Measurements from ENCODE around the gene TGFB2. TPM values are rescaled to one million over a fixed set of nuclear protein-coding genes. Genes with fewer than 3 reads are reported as not detected.

Gene TGFB2
- total and polyA plus RNA-seq, 2 experiments from 2014 or later = 0.31 to 1.4 TPM

- DNase-seq (ENCODE audit: low spot score) (no peak), ATAC-seq (no peak)
- Histone ChIP-seq H3K36me3 (ENCODE audit: insufficient read depth) (no peaks in the 10 kb centered on the region; the same call in 1 of the 2 replicates), H3K4me3 (no peak overlapping the region), H2AFZ (no peak overlapping the region), H3K27ac (ENCODE audit: low read depth) (no peak overlapping the region), H3K79me2 (replicated peaks; ENCODE audit: insufficient read depth) (peaks cover 24% of the 10 kb centered on the region), H3K27me3 (ENCODE audit: insufficient read depth) (no peaks in the 10 kb centered on the region), H3K4me1 (ENCODE audit: insufficient read depth) (no peaks in the 10 kb centered on the region), H3K9me2 (ENCODE audit: insufficient read depth) (no peaks in the 10 kb centered on the region), H4K20me1 (replicated peaks; ENCODE audit: insufficient read depth) (no peaks in the 10 kb centered on the region), H3F3A (replicated peaks; ENCODE audit: low read depth) (no peaks in the 10 kb centered on the region), H3K4me2 (no peak overlapping the region)
- Mint-ChIP-seq H3K36me3 (ENCODE audit: low read depth) (peaks cover 31% of the 10 kb centered on the region), H3K27ac (no peak overlapping the region), H3K4me3 (no peak overlapping the region), H3K27me3 (ENCODE audit: insufficient read depth, low read depth, poor library complexity) (peaks cover 3% of the 10 kb centered on the region), H3K4me1 (no peaks in the 10 kb centered on the region; the same call in 2 of the 3 replicates), H3K9me3 (no peaks in the 10 kb centered on the region)
- TF ChIP-seq CREB1 (CRISPR knock-in tag; IDR thresholded peaks at IDR 0.05; ENCODE audit: low read depth) (no peak), STAT1 (IDR thresholded peaks at IDR 0.05; ENCODE audit: unreplicated experiment) (no peak), POLR2AphosphoS5 (IDR thresholded peaks at IDR 0.05; ENCODE audit: low read depth) (no peak), NANOG (IDR thresholded peaks at IDR 0.05; ENCODE audit: borderline replicate concordance) (no peak)
- TF ChIP-seq, protein P1, sequence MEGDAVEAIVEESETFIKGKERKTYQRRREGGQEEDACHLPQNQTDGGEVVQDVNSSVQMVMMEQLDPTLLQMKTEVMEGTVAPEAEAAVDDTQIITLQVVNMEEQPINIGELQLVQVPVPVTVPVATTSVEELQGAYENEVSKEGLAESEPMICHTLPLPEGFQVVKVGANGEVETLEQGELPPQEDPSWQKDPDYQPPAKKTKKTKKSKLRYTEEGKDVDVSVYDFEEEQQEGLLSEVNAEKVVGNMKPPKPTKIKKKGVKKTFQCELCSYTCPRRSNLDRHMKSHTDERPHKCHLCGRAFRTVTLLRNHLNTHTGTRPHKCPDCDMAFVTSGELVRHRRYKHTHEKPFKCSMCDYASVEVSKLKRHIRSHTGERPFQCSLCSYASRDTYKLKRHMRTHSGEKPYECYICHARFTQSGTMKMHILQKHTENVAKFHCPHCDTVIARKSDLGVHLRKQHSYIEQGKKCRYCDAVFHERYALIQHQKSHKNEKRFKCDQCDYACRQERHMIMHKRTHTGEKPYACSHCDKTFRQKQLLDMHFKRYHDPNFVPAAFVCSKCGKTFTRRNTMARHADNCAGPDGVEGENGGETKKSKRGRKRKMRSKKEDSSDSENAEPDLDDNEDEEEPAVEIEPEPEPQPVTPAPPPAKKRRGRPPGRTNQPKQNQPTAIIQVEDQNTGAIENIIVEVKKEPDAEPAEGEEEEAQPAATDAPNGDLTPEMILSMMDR (conservative IDR thresholded peaks at IDR 0.05; ENCODE audit: low read depth in 2 of 2) = no peak
These were observed 20.9 kb upstream of the TGFB2 start for GRCh38 chr1:218324226-218324580.

DNA sequence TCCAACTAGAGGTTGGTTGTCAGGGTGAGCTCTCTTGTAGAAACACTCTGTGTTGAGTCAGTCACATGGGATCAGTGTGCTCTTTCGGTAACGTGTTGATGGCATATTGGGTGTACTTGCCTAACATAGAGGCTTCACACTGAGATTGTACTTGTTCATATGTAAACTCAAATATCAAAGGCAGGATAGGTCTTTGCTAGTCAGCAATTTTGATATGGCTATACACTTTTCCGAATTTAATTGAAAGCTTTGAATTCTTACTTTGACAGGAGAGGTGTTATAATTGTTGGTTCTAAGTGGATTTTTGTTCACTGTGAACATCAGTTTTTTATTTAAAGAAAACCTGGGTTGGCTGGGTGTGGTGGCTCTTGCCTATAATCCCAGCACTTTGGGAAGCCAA lies 16.4 kb upstream of the TGFB2 start:
- Mint-ChIP-seq H3K4me3 (no peak overlapping the region), H3K27ac (peak overlapping the region; percentile 60; the same call in 1 of the 2 replicates), H3K27me3 (ENCODE audit: insufficient read depth, low read depth, poor library complexity) (peaks cover 3% of the 10 kb centered on the region), H3K36me3 (ENCODE audit: low read depth) (peaks cover 33% of the 10 kb centered on the region), H3K4me1 (no peaks in the 10 kb centered on the region; the same call in 2 of the 3 replicates), H3K9me3 (no peaks in the 10 kb centered on the region)
- Histone ChIP-seq H3K36me3 (ENCODE audit: insufficient read depth) (no peaks in the 10 kb centered on the region; the same call in 1 of the 2 replicates), H3K79me2 (replicated peaks; ENCODE audit: insufficient read depth) (peaks cover 19% of the 10 kb centered on the region), H3K4me3 (no peak overlapping the region), H3K9me2 (ENCODE audit: insufficient read depth) (no peaks in the 10 kb centered on the region), H2AFZ (no peak overlapping the region), H4K20me1 (replicated peaks; ENCODE audit: insufficient read depth) (no peaks in the 10 kb centered on the region), H3K27ac (ENCODE audit: low read depth) (no peak overlapping the region), H3K4me2 (no peak overlapping the region), H3K4me1 (ENCODE audit: insufficient read depth) (no peaks in the 10 kb centered on the region), H3K27me3 (ENCODE audit: insufficient read depth) (no peaks in the 10 kb centered on the region), H3F3A (replicated peaks; ENCODE audit: low read depth) (no peaks in the 10 kb centered on the region)
- TF ChIP-seq, protein P1 (conservative IDR thresholded peaks at IDR 0.05; ENCODE audit: low read depth in 2 of 2) = no peak
- no peak for TF ChIP-seq REST (IDR thresholded peaks at IDR 0.05; ENCODE audit: unreplicated experiment)
- no peak for TF ChIP-seq JUNB (IDR thresholded peaks at IDR 0.05; ENCODE audit: unreplicated experiment)
- ATAC-seq = no peak
- DNase-seq (ENCODE audit: low spot score) = no peak

Measured in GM23338 (cell line).